HepG2 (cell line): Measurements from ENCODE around the gene BEST2. TPM values are rescaled to one million over a fixed set of nuclear protein-coding genes. Genes with fewer than 3 reads are reported as not detected.
A peak's percentile ranks its signal among the peaks of the same experiment; 100 is the strongest.

Experiments
- BORCS8-MEF2B ChIP-seq: sonication (generic); formaldehyde crosslinking; IDR thresholded peaks from 2 replicates; pipeline ENCODE4 v1.8.0; 2022; ENCODE audit warnings: mild to moderate bottlenecking, missing genetic modification reagents
- E2F5 ChIP-seq: sonication (generic); formaldehyde crosslinking; conservative IDR thresholded peaks from 2 replicates; pipeline ENCODE4 v1.4.0; 2020; ENCODE audit warnings: missing genetic modification reagents
- HOXA5 ChIP-seq: sonication (generic); formaldehyde crosslinking; IDR thresholded peaks from 2 replicates; pipeline ENCODE4 v1.4.0; 2020; ENCODE audit warnings: missing genetic modification reagents
- JUNB ChIP-seq: sonication (generic); formaldehyde crosslinking; IDR thresholded peaks from 2 replicates; pipeline ENCODE4 v1.8.0; 2022; ENCODE audit warnings: missing genetic modification reagents, mild to moderate bottlenecking, borderline replicate concordance
- ZFP90 ChIP-seq: sonication (generic); formaldehyde crosslinking; IDR thresholded peaks from 2 replicates; pipeline ENCODE4 v1.8.0; 2022; ENCODE audit warnings: missing genetic modification reagents, mild to moderate bottlenecking, inconsistent platforms, borderline replicate concordance
- ZFY ChIP-seq: sonication (generic); formaldehyde crosslinking; IDR thresholded peaks from 2 replicates; pipeline ENCODE4 v1.4.0; 2020; ENCODE audit warnings: missing genetic modification reagents
- ZNF264 ChIP-seq: sonication (generic); formaldehyde crosslinking; IDR thresholded peaks from 2 replicates; pipeline ENCODE4 v1.4.0; 2020; ENCODE audit warnings: missing genetic modification reagents
- ZNF703 ChIP-seq: sonication (generic); formaldehyde crosslinking; IDR thresholded peaks from 2 replicates; pipeline ENCODE4 v1.5.1; 2020; ENCODE audit warnings: missing genetic modification reagents, mild to moderate bottlenecking, moderate library complexity, borderline replicate concordance
- ZNF747 ChIP-seq: sonication (generic); formaldehyde crosslinking; IDR thresholded peaks from 2 replicates; pipeline ENCODE4 v1.8.1; 2023; ENCODE audit warnings: missing genetic modification reagents, mild to moderate bottlenecking, borderline replicate concordance
- polyA plus RNA-seq, 8 experiments: library from polyadenylated mRNA; depleted of rRNA in 3 of 8; stranded (reverse) in 7 of 8; unstranded in 1 of 8; fragments of >200 nt; fragmentation: Illumina TruSeq in 4 of 8; extraction: Trizol in 4 of 8; gene quantifications; 2 replicates each; pipeline versions ENCODE4 v1.2.1 to v1.2.3, GENCODE V29; 2011 to 2016; ENCODE audit warnings: low read depth in 4 of 8, missing spikeins in 1 of 8, mixed read lengths in 1 of 8; ENCODE audit not compliant: insufficient read depth in 1 of 8
- total RNA-seq, 5 experiments: library from RNA; depleted of rRNA; stranded (reverse); fragments of >200 nt; fragmentation: Illumina TruSeq; extraction: Trizol; gene quantifications; 2 replicates each; pipeline ENCODE4 v1.2.3, GENCODE V29; 2016; ENCODE audit warnings: low read depth in 1 of 5
- TF ChIP-seq, protein P1 (sequence below), 2 experiments: fragments of 450-650 bp in 1 of 2; sonication (generic) in 1 of 2; formaldehyde crosslinking in 1 of 2; IDR thresholded peaks; 2 replicates each; pipeline versions ENCODE4 v1.6.1 to v1.8.0; 2016 to 2022; ENCODE audit warnings: antibody characterized with exemption in 1 of 2, mild to moderate bottlenecking in 1 of 2, missing genetic modification reagents in 1 of 2
- TF ChIP-seq, protein P2 (sequence below): sonication (generic); formaldehyde crosslinking; IDR thresholded peaks from 2 replicates; pipeline ENCODE4 v1.4.0; 2020; ENCODE audit warnings: missing genetic modification reagents, borderline replicate concordance

Gene BEST2
- total and polyA plus RNA-seq, 2 of the 13 experiments (the other 11 are each of a cell fraction or from before 2014, with no cell fraction given) = not detected

DNA sequence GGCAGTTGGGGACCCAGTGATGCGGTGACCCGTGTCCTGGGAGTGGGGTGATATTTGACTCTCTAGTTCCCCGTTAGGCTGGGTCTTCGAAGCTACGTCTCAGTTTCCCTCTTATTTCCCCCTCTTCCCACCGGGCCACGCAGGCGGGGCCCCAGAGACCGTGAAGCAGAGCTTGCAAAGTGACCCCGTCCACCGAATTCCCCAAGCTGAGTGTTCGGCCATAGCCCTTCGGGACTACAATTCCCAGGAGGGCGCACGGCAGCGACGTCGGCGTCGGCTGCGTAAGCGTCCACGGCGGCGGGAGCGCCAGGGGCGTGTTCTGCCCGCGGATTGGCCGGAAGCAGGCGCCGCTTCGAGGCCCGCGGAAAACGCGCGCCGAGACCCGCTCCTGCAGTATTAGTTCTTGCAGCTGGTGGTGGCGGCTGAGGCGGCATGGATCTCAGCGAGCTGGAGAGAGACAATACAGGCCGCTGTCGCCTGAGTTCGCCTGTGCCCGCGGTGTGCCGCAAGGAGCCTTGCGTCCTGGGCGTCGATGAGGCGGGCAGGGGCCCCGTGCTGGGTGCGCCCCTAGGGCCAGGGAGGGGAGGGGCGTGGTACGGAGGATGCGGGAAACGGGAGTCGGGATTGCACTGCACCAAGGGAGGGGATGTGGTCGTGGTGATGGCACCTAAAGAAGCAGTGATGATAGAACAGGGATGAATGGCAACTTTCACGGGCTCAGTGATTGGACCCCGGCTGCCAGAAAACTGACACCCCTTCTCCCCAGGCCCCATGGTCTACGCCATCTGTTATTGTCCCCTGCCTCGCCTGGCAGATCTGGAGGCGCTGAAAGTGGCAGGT, 54.9 kb downstream of the BEST2 start, which contains the start of gene RNASEH2A (continued):
- TF ChIP-seq ZNF703 (CRISPR knock-in tag) = no peak
- TF ChIP-seq ZFY (CRISPR knock-in tag) = peak; percentile 94
- peak; percentile 88; the same call in 1 of the 2 replicates for TF ChIP-seq ZFP90 (CRISPR knock-in tag)
- TF ChIP-seq, protein P1, sequence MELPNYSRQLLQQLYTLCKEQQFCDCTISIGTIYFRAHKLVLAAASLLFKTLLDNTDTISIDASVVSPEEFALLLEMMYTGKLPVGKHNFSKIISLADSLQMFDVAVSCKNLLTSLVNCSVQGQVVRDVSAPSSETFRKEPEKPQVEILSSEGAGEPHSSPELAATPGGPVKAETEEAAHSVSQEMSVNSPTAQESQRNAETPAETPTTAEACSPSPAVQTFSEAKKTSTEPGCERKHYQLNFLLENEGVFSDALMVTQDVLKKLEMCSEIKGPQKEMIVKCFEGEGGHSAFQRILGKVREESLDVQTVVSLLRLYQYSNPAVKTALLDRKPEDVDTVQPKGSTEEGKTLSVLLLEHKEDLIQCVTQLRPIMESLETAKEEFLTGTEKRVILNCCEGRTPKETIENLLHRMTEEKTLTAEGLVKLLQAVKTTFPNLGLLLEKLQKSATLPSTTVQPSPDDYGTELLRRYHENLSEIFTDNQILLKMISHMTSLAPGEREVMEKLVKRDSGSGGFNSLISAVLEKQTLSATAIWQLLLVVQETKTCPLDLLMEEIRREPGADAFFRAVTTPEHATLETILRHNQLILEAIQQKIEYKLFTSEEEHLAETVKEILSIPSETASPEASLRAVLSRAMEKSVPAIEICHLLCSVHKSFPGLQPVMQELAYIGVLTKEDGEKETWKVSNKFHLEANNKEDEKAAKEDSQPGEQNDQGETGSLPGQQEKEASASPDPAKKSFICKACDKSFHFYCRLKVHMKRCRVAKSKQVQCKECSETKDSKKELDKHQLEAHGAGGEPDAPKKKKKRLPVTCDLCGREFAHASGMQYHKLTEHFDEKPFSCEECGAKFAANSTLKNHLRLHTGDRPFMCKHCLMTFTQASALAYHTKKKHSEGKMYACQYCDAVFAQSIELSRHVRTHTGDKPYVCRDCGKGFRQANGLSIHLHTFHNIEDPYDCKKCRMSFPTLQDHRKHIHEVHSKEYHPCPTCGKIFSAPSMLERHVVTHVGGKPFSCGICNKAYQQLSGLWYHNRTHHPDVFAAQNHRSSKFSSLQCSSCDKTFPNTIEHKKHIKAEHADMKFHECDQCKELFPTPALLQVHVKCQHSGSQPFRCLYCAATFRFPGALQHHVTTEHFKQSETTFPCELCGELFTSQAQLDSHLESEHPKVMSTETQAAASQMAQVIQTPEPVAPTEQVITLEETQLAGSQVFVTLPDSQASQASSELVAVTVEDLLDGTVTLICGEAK (IDR thresholded peaks at IDR 0.05) = no peak
- TF ChIP-seq, protein P1 (CRISPR knock-in tag; IDR thresholded peaks at IDR 0.05) = peak; percentile 44; the same call in 1 of the 2 replicates
- TF ChIP-seq JUNB = 0 out of 2 replicates have a peak, but pooled peaks have one; percentile 41
- peak; percentile 47; the same call in 1 of the 2 replicates for TF ChIP-seq ZNF747 (CRISPR knock-in tag)
- TF ChIP-seq HOXA5 (CRISPR knock-in tag) = no peak; the same call in 1 of the 2 replicates
- TF ChIP-seq ZNF264 (CRISPR knock-in tag) = no peak; the same call in 1 of the 2 replicates
- TF ChIP-seq BORCS8-MEF2B (CRISPR knock-in tag) = peak; percentile 78; the same call in 1 of the 2 replicates
- TF ChIP-seq, protein P2, sequence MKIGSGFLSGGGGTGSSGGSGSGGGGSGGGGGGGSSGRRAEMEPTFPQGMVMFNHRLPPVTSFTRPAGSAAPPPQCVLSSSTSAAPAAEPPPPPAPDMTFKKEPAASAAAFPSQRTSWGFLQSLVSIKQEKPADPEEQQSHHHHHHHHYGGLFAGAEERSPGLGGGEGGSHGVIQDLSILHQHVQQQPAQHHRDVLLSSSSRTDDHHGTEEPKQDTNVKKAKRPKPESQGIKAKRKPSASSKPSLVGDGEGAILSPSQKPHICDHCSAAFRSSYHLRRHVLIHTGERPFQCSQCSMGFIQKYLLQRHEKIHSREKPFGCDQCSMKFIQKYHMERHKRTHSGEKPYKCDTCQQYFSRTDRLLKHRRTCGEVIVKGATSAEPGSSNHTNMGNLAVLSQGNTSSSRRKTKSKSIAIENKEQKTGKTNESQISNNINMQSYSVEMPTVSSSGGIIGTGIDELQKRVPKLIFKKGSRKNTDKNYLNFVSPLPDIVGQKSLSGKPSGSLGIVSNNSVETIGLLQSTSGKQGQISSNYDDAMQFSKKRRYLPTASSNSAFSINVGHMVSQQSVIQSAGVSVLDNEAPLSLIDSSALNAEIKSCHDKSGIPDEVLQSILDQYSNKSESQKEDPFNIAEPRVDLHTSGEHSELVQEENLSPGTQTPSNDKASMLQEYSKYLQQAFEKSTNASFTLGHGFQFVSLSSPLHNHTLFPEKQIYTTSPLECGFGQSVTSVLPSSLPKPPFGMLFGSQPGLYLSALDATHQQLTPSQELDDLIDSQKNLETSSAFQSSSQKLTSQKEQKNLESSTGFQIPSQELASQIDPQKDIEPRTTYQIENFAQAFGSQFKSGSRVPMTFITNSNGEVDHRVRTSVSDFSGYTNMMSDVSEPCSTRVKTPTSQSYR (CRISPR knock-in tag) = 0 out of 2 replicates have a peak, but pooled peaks have one; percentile 33
- peak; percentile 94 for TF ChIP-seq E2F5 (CRISPR knock-in tag)
